Natural killer cell treated with Interleukin-12 subunit alpha and Interleukin-12 subunit beta and Interleukin-15 and Interleukin-18, amount 100 ng/mL, for 72 hours (primary cell): ENCODE measurements around the gene NLGN3. TPM values are rescaled to one million over a fixed set of nuclear protein-coding genes. Genes with fewer than 3 reads are reported as not detected.

Source experiments
- ATAC-seq, 2 donors: fragments of 150-1000 bp; cut with Tn5 transposase in 1 of 2; sonication (Bioruptor Pico), chemical (Tn5 transposase) in 1 of 2; 2 replicates each; pipeline ENCODE4 v1.10.0; 2021
- DNase-seq: peaks from one replicate; pipeline ENCODE4 v3.0.0; 2022; ENCODE audit warnings: low spot score
- H3K27ac Mint-ChIP-seq, 2 donors: 1 replicate in 1 of 2; 2 replicates in 1 of 2; pipeline ENCODE4 v1.8.0; 2022; ENCODE audit warnings: mixed read lengths in 2 of 2, mild to moderate bottlenecking in 1 of 2, moderate library complexity in 1 of 2
- H3K27me3 Mint-ChIP-seq, 2 donors: 1 replicate in 1 of 2; 2 replicates in 1 of 2; pipeline ENCODE4 v1.8.0; 2022; ENCODE audit warnings: mixed read lengths in 2 of 2
- H3K36me3 Mint-ChIP-seq: one replicate; pipeline ENCODE4 v1.8.0; 2022; ENCODE audit warnings: mixed read lengths
- H3K4me1 Mint-ChIP-seq, 2 donors: 1 replicate in 1 of 2; 2 replicates in 1 of 2; pipeline ENCODE4 v1.8.0; 2022; ENCODE audit warnings: low read depth in 2 of 2, mixed read lengths in 2 of 2, mild to moderate bottlenecking in 1 of 2
- H3K4me3 Mint-ChIP-seq: one replicate; pipeline ENCODE4 v1.8.0; 2022; ENCODE audit warnings: mixed read lengths
- H3K9me3 Mint-ChIP-seq: 2 replicates; pipeline ENCODE4 v1.8.0; 2022; ENCODE audit warnings: mixed read lengths
- total RNA-seq, 2 donors: library from RNA; stranded (reverse); gene quantifications; one replicate each; pipeline ENCODE4 v1.2.3, GENCODE V29; 2022

Gene NLGN3
- total RNA-seq, 2 donors from 2014 or later = 0.78 to 1.6 TPM

DNA sequence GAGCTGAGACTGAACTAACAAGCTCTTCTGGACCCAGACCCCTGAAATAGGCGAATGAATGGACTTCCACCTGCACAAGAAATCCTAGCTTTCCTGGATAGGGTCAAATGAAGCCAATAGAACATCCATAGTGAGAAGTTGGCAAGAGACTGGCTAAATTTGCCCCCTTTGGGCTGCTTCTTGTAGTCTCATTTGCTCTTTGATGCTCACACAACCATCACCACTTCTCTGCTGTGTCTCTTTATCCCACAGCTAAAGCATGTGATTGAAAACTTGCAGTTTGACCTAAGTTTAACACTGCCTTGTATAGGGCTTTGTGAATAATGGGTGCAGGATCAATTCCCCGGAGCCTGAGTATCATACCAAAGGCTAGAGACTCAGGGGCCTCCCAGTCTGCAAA, 38.2 kb downstream of the NLGN3 start:
- ATAC-seq = no peak
- no peak for DNase-seq
- peaks cover 0 to 3% of the 10 kb centered on the region in 2 donors for H3K4me1 Mint-ChIP-seq
- H3K36me3 Mint-ChIP-seq = no peaks in the 10 kb centered on the region
- H3K4me3 Mint-ChIP-seq = peak overlapping the region; percentile 86
- peak overlapping the region; percentile 93 to 97 for H3K27ac Mint-ChIP-seq
- no peaks in the 10 kb centered on the region for H3K27me3 Mint-ChIP-seq
- H3K9me3 Mint-ChIP-seq = no peaks in the 10 kb centered on the region

DNA sequence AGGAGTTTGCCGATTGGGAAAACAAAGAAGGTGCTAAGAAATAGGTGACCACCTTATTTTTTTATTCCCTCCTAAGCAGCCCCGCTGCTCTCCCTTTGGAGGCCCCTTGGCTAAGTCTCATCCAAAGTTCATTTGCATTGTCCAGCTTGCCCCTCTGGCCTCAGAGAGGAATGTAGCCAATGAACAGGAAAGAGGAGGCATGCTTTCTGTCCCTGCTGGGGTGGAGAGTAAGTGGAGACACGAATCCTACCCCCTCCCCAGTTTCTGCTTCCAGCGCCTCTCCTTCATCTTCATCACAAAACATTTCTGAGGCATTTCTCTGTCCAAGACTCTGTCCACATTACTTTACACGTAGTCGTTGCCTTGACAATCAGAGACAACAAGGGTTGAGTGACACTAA, 38.7 kb downstream of the NLGN3 start:
- ATAC-seq = no peak
- Mint-ChIP-seq H3K27ac (peak overlapping the region in 1 of 2 donors; percentile 97), H3K9me3 (no peaks in the 10 kb centered on the region), H3K27me3 (no peaks in the 10 kb centered on the region), H3K4me1 (peaks cover 0 to 3% of the 10 kb centered on the region in 2 donors), H3K4me3 (no peak overlapping the region), H3K36me3 (no peaks in the 10 kb centered on the region)
- DNase-seq = no peak

DNA sequence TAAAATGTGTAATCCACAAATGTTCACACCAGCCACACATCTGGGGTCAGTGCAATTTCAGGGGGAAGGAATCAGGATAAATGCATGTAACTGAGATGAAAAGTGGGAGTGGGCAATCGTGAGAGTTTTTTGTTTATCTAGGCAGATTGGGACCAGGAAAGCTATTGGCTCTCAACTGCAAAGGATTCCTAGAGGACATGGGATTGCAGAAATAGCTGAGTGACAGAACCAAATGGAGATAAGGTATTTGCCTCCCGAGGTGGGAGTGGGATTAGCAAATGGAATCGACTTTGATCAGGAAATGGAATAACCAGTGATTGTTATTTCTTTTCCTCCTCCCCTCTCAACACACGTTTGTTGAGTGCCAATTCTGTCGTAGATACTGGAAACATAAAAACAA, 39.5 kb downstream of the NLGN3 start:
- Mint-ChIP-seq H3K27me3 (no peaks in the 10 kb centered on the region), H3K27ac (no peak overlapping the region), H3K4me1 (peaks cover 0 to 3% of the 10 kb centered on the region in 2 donors), H3K36me3 (no peaks in the 10 kb centered on the region), H3K9me3 (no peaks in the 10 kb centered on the region), H3K4me3 (no peak overlapping the region)
- no peak for ATAC-seq
- DNase-seq = no peak

DNA sequence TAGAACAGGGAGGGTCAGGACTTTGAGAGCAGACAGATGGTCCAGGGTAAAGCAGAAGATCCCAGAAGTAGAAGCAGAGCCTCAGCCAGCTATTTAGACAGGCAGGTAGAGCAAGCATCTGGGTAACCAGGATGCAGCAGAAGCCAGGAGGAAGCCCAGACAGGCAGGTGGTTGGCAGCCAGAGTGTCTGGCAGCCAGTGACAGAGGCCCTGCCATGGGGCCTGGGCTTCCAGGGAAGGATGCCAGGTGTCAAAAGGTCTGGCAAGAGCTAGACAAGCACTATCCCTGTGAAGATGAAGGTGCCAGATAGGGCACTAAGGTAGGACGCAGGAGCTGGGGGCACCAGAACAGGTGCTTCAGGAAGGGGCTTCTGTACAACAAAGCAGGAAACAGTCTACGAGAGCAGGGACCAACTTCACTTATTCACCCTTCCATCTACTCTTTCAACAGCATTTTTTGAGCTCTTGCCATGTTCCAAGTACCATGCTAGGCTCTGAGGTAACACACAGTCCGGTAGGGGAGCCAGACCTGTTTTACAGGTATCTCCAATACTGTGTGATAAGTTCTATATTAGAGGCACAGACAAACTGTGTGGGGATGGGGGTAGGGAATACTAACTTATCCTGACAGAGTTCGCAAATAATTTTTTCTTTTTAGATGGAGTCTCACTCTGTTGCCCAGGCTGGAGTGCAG, 40.3 kb downstream of the NLGN3 start:
- Mint-ChIP-seq H3K9me3 (no peaks in the 10 kb centered on the region), H3K4me1 (peaks cover 0 to 3% of the 10 kb centered on the region in 2 donors), H3K36me3 (no peaks in the 10 kb centered on the region), H3K27me3 (no peaks in the 10 kb centered on the region), H3K27ac (no peak overlapping the region), H3K4me3 (no peak overlapping the region)
- ATAC-seq (no peak), DNase-seq (no peak)

GRCh38 chrX:71191248-71191647, 46.6 kb downstream of the NLGN3 start:
- DNase-seq (no peak), ATAC-seq (no peak)
- peak overlapping the region in 1 of 2 donors; percentile 42 for H3K27ac Mint-ChIP-seq
- H3K9me3 Mint-ChIP-seq = no peaks in the 10 kb centered on the region
- peaks cover 0 to 2% of the 10 kb centered on the region in 2 donors for H3K27me3 Mint-ChIP-seq
- no peaks in the 10 kb centered on the region for H3K36me3 Mint-ChIP-seq
- H3K4me1 Mint-ChIP-seq = peaks cover 10 to 11% of the 10 kb centered on the region in 2 donors
- H3K4me3 Mint-ChIP-seq = no peak overlapping the region

GRCh38 chrX:71195964-71196649, 51.5 kb downstream of the NLGN3 start:
- Mint-ChIP-seq H3K4me3 (peak overlapping the region; percentile 92), H3K27ac (peak overlapping the region; percentile 94), H3K27me3 (no peaks in the 10 kb centered on the region), H3K9me3 (no peaks in the 10 kb centered on the region), H3K36me3 (no peaks in the 10 kb centered on the region), H3K4me1 (peaks cover 15 to 21% of the 10 kb centered on the region in 2 donors)
- ATAC-seq (peak; percentile 85 to 87), DNase-seq (no peak)

- H3K27ac Mint-ChIP-seq = peak overlapping the region; percentile 74 to 75
- DNase-seq (no peak), ATAC-seq (peak in 1 of 2 donors; percentile 51)
- peaks cover 14 to 19% of the 10 kb centered on the region in 2 donors for H3K4me1 Mint-ChIP-seq
- peak overlapping the region; percentile 82 for H3K4me3 Mint-ChIP-seq
- H3K27me3 Mint-ChIP-seq = no peaks in the 10 kb centered on the region
- no peaks in the 10 kb centered on the region for H3K9me3 Mint-ChIP-seq
- H3K36me3 Mint-ChIP-seq = no peaks in the 10 kb centered on the region
These were observed 53.4 kb downstream of the NLGN3 start for GRCh38 chrX:71198066-71198465.

GRCh38 chrX:71199252-71200008, 54.8 kb downstream of the NLGN3 start:
- H3K27ac Mint-ChIP-seq = peak overlapping the region in 1 of 2 donors; percentile 32
- DNase-seq = no peak
- ATAC-seq = no peak
- no peaks in the 10 kb centered on the region for H3K9me3 Mint-ChIP-seq
- no peaks in the 10 kb centered on the region for H3K36me3 Mint-ChIP-seq
- peak overlapping the region; percentile 14 for H3K4me3 Mint-ChIP-seq
- no peaks in the 10 kb centered on the region for H3K27me3 Mint-ChIP-seq
- peaks cover 14 to 19% of the 10 kb centered on the region in 2 donors for H3K4me1 Mint-ChIP-seq

GRCh38 chrX:71210816-71211215, 66.2 kb downstream of the NLGN3 start:
- peaks cover 0 to 12% of the 10 kb centered on the region in 2 donors for H3K27me3 Mint-ChIP-seq
- H3K4me3 Mint-ChIP-seq = no peak overlapping the region
- no peak overlapping the region for H3K27ac Mint-ChIP-seq
- H3K36me3 Mint-ChIP-seq = no peaks in the 10 kb centered on the region
- no peak for ATAC-seq
- no peak for DNase-seq
- H3K4me1 Mint-ChIP-seq = no peaks in the 10 kb centered on the region
- no peaks in the 10 kb centered on the region for H3K9me3 Mint-ChIP-seq

- H3K36me3 Mint-ChIP-seq = no peaks in the 10 kb centered on the region
- DNase-seq (no peak), ATAC-seq (no peak)
- H3K27ac Mint-ChIP-seq = no peak overlapping the region
- no peaks in the 10 kb centered on the region for H3K4me1 Mint-ChIP-seq
- peaks cover 0 to 15% of the 10 kb centered on the region in 2 donors for H3K27me3 Mint-ChIP-seq
- H3K9me3 Mint-ChIP-seq = no peaks in the 10 kb centered on the region
- H3K4me3 Mint-ChIP-seq = no peak overlapping the region
These were observed 67.9 kb downstream of the NLGN3 start for GRCh38 chrX:71212536-71212935.

DNA sequence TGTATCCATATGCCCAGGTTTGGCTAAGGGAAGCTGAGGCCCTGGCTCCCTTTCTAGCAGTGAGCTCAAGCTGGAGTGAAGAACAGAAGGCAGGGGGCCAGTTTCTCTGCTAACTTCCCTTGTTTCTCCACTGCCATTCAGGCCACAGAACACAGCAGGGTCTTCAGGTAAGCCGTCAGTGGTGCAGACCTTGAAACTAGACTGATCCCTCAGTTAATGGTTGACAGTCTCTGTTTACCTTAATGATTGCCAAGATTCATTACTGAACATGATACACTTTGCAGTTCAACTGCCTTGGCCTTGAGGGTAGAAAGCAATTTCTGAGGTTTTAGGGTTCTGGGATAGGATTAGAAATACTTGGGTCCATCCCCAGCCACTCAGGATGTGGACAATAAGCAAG, 69.5 kb downstream of the NLGN3 start:
- ATAC-seq = no peak
- Mint-ChIP-seq H3K4me1 (no peaks in the 10 kb centered on the region), H3K27me3 (peaks cover 0 to 15% of the 10 kb centered on the region in 2 donors), H3K27ac (no peak overlapping the region), H3K4me3 (no peak overlapping the region), H3K9me3 (no peaks in the 10 kb centered on the region), H3K36me3 (no peaks in the 10 kb centered on the region)
- DNase-seq = no peak

GRCh38 chrX:71214604-71215337, 70.1 kb downstream of the NLGN3 start:
- no peak overlapping the region for H3K27ac Mint-ChIP-seq
- no peak overlapping the region for H3K4me3 Mint-ChIP-seq
- ATAC-seq (no peak), DNase-seq (no peak)
- H3K9me3 Mint-ChIP-seq = no peaks in the 10 kb centered on the region
- H3K4me1 Mint-ChIP-seq = no peaks in the 10 kb centered on the region
- H3K27me3 Mint-ChIP-seq = peaks cover 0 to 15% of the 10 kb centered on the region in 2 donors
- no peaks in the 10 kb centered on the region for H3K36me3 Mint-ChIP-seq

DNA sequence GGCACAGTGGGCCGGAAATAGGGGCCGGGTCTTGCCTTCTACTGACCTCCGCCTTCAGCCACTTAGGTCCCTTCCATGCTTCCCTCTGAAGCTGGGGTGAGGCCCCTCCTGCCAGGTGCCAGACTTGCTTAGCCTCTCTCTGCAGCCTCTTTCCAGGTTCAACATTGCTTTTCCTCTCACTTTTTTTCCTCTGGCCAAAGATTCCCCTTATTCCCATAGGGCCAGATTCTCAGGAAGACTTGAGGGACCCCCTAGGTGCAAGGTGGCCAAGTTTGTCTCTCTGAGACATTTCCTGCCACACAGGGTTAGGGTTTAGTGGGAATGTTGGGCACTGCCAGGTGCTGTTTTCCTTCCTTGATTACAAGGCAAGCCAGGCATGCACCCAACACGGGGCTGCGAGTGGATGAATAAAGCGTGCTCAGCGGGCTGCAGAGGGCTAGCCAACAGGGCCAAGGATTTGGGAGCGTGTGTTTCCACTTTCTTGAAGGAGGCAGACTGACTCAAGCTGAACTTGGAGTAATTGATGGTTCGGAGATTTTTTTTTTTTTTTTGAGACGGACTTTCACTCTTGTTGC, 70.8 kb downstream of the NLGN3 start:
- Mint-ChIP-seq H3K9me3 (no peaks in the 10 kb centered on the region), H3K27me3 (peaks cover 0 to 15% of the 10 kb centered on the region in 2 donors), H3K36me3 (no peaks in the 10 kb centered on the region), H3K27ac (no peak overlapping the region), H3K4me1 (no peaks in the 10 kb centered on the region), H3K4me3 (no peak overlapping the region)
- ATAC-seq = no peak
- DNase-seq = no peak
